Measurements from ENCODE around the gene PIEZO1.

DNA sequence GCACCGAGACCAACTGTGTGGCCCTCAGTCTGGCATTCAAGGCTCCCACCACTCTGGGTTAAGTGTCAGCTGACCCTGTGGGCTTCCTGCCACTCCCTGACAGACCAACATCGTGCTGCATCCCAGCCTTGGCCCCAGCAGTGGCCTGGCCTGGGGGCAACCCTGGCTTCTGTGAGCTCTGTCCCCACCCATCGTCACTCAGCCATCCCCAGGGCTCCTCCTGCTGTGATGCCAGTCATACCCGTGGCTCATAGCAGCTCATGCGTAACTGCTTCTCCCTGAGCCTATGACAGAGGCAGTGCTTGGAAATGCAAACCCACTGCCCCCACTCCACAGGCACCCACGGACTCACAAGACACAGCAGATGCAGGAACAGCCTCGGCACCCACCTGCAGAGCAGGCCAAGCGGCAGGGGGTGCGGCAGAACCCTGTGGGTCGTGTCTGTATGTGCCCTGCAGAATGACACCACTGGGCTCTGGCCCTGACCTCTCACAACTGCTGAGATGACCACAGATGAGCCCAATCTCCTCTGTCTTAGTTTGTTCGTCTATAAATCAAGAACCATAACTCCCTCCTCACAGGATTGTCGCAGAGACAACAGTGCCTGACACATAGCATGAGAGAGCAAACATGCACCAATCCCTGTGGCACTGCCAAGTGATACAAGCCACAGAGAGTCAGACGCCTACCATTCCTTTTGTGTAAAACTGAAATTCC lies 26.6 kb downstream of the PIEZO1 start:
- no peak for TF ChIP-seq CTCF (IDR thresholded peaks at IDR 0.05; ENCODE audit: low read depth, low read length, poor library complexity, severe bottlenecking)
- TF ChIP-seq EZH2phosphoT487 (IDR thresholded peaks at IDR 0.05; ENCODE audit: borderline replicate concordance, low read length): no peak

All from DOHH2 (cell line).